Colonic mucosa (tissue), 4 donors: Measurements from ENCODE around the gene CNST. TPM values are rescaled to one million over a fixed set of nuclear protein-coding genes. Genes with fewer than 3 reads are reported as not detected.

Experiments
- DNase-seq: peaks from one replicate; pipeline ENCODE4 v3.0.0-alpha.2; 2020
- H3K27ac ChIP-seq: fragments of 200-600 bp; one replicate; pipeline ENCODE4 v1.8.0; 2021
- H3K27me3 ChIP-seq: fragments of 200-600 bp; one replicate; pipeline ENCODE4 v1.8.0; 2021
- H3K36me3 ChIP-seq: fragments of 200-600 bp; one replicate; pipeline ENCODE4 v1.8.0; 2021
- H3K4me1 ChIP-seq: fragments of 200-600 bp; one replicate; pipeline ENCODE4 v1.8.0; 2021; ENCODE audit warnings: mild to moderate bottlenecking
- H3K4me3 ChIP-seq: fragments of 200-600 bp; one replicate; pipeline ENCODE4 v1.8.0; 2021
- H3K9ac ChIP-seq, 2 donors: one replicate each; pipeline ENCODE4 v1.7.0; 2013; ENCODE audit warnings: control low read depth in 2 of 2, low read depth in 2 of 2, low read length in 2 of 2
- H3K9me3 ChIP-seq: fragments of 200-600 bp; one replicate; pipeline ENCODE4 v1.8.0; 2021
- intact Hi-C: fragments of 100-400 bp; cut with DNase I; formaldehyde crosslinking; loops from one replicate; pipeline ENCODE4 v1.14.1; 2022
- total RNA-seq, 2 donors: library from RNA; stranded (reverse); fragmentation: NEBNext Ultra II Directional in 1 of 2; extraction: Animal tissue kit (Norgen Biotek cat#: 25700) in 1 of 2; gene quantifications; one replicate each; pipeline ENCODE4 v1.2.1, GENCODE V29; 2021
- TF ChIP-seq, protein P1 (sequence below): fragments of 200-600 bp; IDR thresholded peaks from one replicate; pipeline ENCODE4 v1.8.0; 2022; ENCODE audit warnings: antibody characterized with exemption, mild to moderate bottlenecking
- donor health status: healthy.
- donor health status: DM: no; HTN: no; CAD: no.
- donor health status: DM: no; HTN: no; CAD: no.

The CNST gene
- total RNA-seq, 2 donors from 2014 or later, result 20.9 to 43.1 TPM

DNA sequence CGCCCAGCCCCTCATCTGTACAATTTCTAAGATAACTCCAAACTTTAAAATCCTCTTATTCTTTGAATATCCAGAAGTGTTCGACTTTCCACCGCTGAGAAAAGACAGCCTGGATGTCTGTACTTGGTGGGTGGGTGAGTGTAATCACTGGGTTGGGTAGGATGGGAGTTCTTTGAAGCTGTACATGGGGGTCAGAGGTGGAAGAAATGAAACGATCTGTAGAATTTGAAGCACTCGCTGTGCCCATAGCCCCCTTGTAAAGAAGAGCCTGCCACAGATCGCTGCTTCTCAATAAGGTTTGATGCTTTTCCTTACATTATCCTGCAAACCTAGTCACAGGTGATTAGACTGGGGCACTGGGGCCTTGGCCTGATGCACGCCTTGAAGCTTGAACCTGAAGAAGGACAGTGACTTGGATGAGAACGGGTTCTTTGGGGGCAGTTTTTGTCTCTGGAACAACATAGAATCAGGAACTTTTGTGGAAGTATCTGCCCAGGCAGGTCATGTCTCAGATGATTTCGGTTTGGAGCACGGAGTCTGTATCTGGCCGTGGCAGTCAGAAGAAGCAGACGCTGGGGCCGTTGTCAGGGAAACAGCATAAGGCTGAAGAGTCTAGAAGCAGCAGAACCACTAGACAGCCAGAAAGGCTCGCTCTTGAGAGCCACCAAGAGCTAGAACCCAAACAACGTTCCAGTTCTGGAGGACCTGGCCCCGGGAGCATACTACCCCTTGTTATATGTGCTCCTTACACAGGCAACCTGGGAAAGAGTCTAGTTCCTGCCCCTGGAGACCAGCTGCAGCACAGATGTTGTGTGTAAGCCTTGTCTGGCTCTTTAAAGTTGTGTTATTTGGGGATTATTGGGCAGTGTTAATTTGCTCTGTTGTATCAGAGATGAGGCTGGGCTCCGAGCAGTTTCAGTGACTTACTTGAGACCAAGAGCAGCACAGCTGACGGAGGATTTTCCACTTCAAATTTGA is 112.8 kb downstream of the CNST start:
- H3K4me3 ChIP-seq, result no peak overlapping the region
- no peak for DNase-seq
- H3K27ac ChIP-seq, result no peak overlapping the region
- no peaks in the 10 kb centered on the region for H3K36me3 ChIP-seq
- no peak overlapping the region for H3K9ac ChIP-seq
- no peaks in the 10 kb centered on the region for H3K27me3 ChIP-seq
- no peaks in the 10 kb centered on the region for H3K9me3 ChIP-seq
- H3K4me1 ChIP-seq, result no peaks in the 10 kb centered on the region
- TF ChIP-seq, protein P1, sequence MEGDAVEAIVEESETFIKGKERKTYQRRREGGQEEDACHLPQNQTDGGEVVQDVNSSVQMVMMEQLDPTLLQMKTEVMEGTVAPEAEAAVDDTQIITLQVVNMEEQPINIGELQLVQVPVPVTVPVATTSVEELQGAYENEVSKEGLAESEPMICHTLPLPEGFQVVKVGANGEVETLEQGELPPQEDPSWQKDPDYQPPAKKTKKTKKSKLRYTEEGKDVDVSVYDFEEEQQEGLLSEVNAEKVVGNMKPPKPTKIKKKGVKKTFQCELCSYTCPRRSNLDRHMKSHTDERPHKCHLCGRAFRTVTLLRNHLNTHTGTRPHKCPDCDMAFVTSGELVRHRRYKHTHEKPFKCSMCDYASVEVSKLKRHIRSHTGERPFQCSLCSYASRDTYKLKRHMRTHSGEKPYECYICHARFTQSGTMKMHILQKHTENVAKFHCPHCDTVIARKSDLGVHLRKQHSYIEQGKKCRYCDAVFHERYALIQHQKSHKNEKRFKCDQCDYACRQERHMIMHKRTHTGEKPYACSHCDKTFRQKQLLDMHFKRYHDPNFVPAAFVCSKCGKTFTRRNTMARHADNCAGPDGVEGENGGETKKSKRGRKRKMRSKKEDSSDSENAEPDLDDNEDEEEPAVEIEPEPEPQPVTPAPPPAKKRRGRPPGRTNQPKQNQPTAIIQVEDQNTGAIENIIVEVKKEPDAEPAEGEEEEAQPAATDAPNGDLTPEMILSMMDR, result no peak
- intact Hi-C loops, result no loop called here

DNA sequence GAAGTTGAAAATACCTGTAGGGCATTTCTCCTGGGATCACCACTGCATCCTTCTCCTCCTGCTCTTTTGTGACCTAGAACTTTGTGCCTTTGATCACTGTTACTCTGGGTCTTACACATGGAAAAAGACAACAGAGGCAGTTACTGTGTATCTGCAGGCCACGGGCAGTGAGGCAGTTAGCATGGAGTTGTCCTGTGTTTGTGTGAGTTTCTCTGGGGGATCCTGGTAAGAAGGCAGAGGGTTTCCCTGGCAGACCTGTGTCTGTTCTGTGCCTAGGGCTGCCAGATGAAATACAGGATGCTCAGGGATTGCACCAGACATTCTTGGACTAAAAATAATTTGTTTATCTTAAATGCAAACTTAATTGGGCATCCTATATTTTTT is 113.5 kb downstream of the CNST start:
- H3K4me3 ChIP-seq, result no peak overlapping the region
- no peak for DNase-seq
- H3K27me3 ChIP-seq, result no peaks in the 10 kb centered on the region
- no peaks in the 10 kb centered on the region for H3K4me1 ChIP-seq
- H3K36me3 ChIP-seq, result no peaks in the 10 kb centered on the region
- H3K9me3 ChIP-seq, result no peaks in the 10 kb centered on the region
- H3K9ac ChIP-seq, result no peak overlapping the region
- TF ChIP-seq, protein P1, result no peak
- no peak overlapping the region for H3K27ac ChIP-seq
- intact Hi-C loops, result no loop called here

DNA sequence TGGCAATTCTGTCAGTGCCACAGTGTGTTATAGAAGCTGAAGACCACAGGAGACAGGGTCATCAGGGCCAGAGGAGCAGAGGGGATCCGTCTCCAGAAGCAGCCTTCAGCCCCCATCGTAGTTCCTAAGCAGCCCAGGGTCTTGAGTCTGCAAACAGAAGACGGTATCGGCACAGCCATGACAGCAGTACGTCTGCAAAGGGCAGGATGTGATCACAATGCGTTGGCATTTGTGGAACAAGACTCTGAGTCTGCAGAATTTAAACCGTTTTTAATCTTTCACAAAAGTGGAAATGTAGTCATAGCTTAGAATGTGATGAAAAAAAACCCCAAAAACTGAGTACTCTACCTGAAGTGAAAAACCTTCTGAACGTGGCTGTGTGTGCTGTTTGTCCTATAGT is 113.9 kb downstream of the CNST start:
- H3K9me3 ChIP-seq, result no peaks in the 10 kb centered on the region
- TF ChIP-seq, protein P1, result no peak

DNA sequence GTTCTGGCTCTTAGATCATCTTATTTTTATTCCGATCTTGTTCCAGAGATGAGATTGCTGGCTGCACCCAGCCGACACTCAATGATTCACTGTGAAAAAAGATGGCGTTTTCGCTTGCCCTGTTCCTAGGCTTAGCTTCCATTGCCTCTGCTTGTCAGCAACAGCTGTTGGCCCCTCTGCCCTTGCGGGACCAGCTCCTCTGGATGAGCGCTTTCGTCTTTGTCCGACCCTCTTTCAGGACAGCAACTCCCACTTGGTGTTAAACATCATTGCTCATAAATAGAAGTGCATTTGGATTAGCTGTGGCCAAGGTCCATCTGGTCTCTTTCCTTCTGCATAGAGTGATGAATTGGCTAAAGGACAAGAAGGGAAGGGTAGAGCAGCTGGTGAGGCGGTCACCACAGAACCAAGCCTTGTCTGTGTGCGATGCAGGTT is 114.5 kb downstream of the CNST start:
- Histone ChIP-seq H3K4me1 (no peaks in the 10 kb centered on the region), H3K27me3 (no peaks in the 10 kb centered on the region), H3K27ac (no peak overlapping the region), H3K36me3 (no peaks in the 10 kb centered on the region), H3K9ac (no peak overlapping the region), H3K9me3 (no peaks in the 10 kb centered on the region), H3K4me3 (no peak overlapping the region)
- TF ChIP-seq, protein P1, result no peak
- intact Hi-C loops, result no loop called here
- no peak for DNase-seq

More for the DNA sequence above, 113.9 kb downstream of the CNST start:
- no peaks in the 10 kb centered on the region for H3K36me3 ChIP-seq
- no peak overlapping the region for H3K4me3 ChIP-seq
- H3K4me1 ChIP-seq, result no peaks in the 10 kb centered on the region
- H3K27ac ChIP-seq, result no peak overlapping the region
- intact Hi-C loops, result no loop called here
- no peak overlapping the region for H3K9ac ChIP-seq
- no peak for DNase-seq
- no peaks in the 10 kb centered on the region for H3K27me3 ChIP-seq

DNA sequence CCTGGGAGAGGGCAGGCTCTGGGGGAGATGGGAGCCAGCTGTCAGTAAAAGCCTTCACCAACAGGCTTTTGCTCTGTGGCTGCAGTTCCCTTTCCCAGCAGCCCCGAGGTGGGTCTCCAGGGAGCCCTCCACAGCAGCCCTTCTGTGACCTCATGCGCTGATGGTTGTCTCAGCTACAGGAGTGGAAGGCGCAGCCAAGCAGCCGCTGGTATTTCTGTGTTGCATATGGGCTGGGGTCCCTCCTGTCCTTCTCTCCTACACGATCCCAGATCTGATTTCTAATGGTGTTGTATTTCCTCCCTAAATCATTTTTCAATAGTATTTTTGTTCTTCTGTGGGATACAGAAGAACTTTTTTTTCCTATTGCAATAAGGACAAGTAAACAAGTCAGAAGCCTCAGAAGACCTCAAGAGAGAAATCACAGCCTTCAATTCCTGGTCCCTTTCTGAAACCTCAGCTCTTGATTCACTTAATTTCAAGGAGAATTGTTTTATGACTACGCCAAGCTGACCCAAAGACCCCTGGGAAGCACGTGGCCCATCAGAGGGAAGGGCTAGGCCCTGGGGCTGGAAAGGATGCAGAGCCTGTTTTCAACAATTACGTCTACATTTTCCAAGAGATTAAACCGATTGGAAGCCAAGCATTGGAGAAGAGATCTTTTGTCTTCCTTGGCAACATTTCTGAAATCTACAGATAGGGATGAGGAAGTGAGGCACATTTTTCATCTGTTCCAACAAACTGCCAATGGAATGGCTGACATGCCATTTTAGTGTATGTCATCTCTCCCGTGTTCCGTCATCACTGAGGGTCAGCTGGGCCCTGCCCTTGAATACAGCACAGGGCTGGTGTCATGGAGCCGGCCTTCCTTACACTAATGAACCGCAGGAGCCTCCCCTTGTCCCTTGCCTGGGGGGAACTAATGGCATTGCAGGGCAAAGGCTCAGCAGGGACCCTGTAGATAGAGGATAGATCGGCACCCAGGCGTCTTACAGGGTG is 115.9 kb downstream of the CNST start:
- no peak overlapping the region for H3K9ac ChIP-seq
- no peaks in the 10 kb centered on the region for H3K36me3 ChIP-seq
- intact Hi-C loops, result no loop called here
- no peaks in the 10 kb centered on the region for H3K9me3 ChIP-seq
- TF ChIP-seq, protein P1, result no peak
- no peak overlapping the region for H3K27ac ChIP-seq
- DNase-seq, result no peak
- H3K4me3 ChIP-seq, result no peak overlapping the region
- H3K4me1 ChIP-seq, result no peaks in the 10 kb centered on the region
- no peaks in the 10 kb centered on the region for H3K27me3 ChIP-seq
